Erythroblast (primary cell): ENCODE results near the gene CEP95.

ENCODE experiments used
- DNase-seq, 2 experiments: peaks; one replicate each; lab custom pipeline; 2025; lab: John Stamatoyannopoulos, UW
- GATA1 ChIP-seq: IDR thresholded peaks from 2 replicates; pipeline ENCODE4 v1.6.1; 2011; ENCODE audit warnings: low read depth, mild to moderate bottlenecking, control low read depth, low read length, moderate library complexity
- POLR2A ChIP-seq: IDR thresholded peaks from 2 replicates; pipeline ENCODE4 v1.6.1; 2011; ENCODE audit warnings: mild to moderate bottlenecking, low read length

CEP95 gene

GRCh38 chr17:64509179-64509578 is 2.4 kb downstream of the CEP95 start:
- TF ChIP-seq GATA1 (no peak), POLR2A (no peak)
- no peak for DNase-seq

GRCh38 chr17:64515419-64515818 is 8.6 kb downstream of the CEP95 start:
- TF ChIP-seq POLR2A (no peak), GATA1 (no peak)
- no peak for DNase-seq

- no peak for TF ChIP-seq POLR2A
- no peak for TF ChIP-seq GATA1
- no peak for DNase-seq
Measured at GRCh38 chr17:64515829-64516228, 9.1 kb downstream of the CEP95 start.

GRCh38 chr17:64519601-64520000 is 12.8 kb downstream of the CEP95 start:
- no peak for DNase-seq
- TF ChIP-seq GATA1 (no peak), POLR2A (no peak)

GRCh38 chr17:64520359-64520758 is 13.6 kb downstream of the CEP95 start:
- DNase-seq: no peak
- no peak for TF ChIP-seq POLR2A
- TF ChIP-seq GATA1: no peak

GRCh38 chr17:64527914-64528313 is 21.1 kb downstream of the CEP95 start:
- TF ChIP-seq GATA1 (no peak), POLR2A (no peak)
- no peak for DNase-seq

- DNase-seq: no peak
- TF ChIP-seq POLR2A (no peak), GATA1 (no peak)
Measured at GRCh38 chr17:64529221-64529620, 22.4 kb downstream of the CEP95 start.

- DNase-seq: no peak
- TF ChIP-seq GATA1: no peak
Measured at GRCh38 chr17:64531955-64532371, 25.2 kb downstream of the CEP95 start.

- no peak for DNase-seq
- TF ChIP-seq GATA1: no peak
Measured at GRCh38 chr17:64532409-64532808, 25.6 kb downstream of the CEP95 start.

GRCh38 chr17:64533784-64534183 is 27.0 kb downstream of the CEP95 start:
- peak; percentile 70 to 71 for DNase-seq
- TF ChIP-seq POLR2A: no peak
- TF ChIP-seq GATA1: no peak

GRCh38 chr17:64534187-64534586 is 27.4 kb downstream of the CEP95 start:
- DNase-seq: peak; percentile 37 to 55
- no peak for TF ChIP-seq GATA1
- TF ChIP-seq POLR2A: no peak

- no peak for DNase-seq
- TF ChIP-seq POLR2A (no peak), GATA1 (no peak)
Measured at GRCh38 chr17:64535357-64535756, 28.6 kb downstream of the CEP95 start.

GRCh38 chr17:64536913-64537312 is 30.1 kb downstream of the CEP95 start:
- TF ChIP-seq POLR2A: no peak
- no peak for TF ChIP-seq GATA1
- DNase-seq: no peak

GRCh38 chr17:64537488-64537887 is 30.7 kb downstream of the CEP95 start:
- TF ChIP-seq POLR2A (peak; percentile 13), GATA1 (no peak)
- peak; percentile 86 to 87 for DNase-seq

- no peak for TF ChIP-seq POLR2A
- TF ChIP-seq GATA1: no peak
- DNase-seq: no peak
Measured at GRCh38 chr17:64538508-64539130, 31.8 kb downstream of the CEP95 start.

GRCh38 chr17:64540118-64540776 is 33.5 kb downstream of the CEP95 start:
- TF ChIP-seq GATA1 (no peak), POLR2A (no peak)
- no peak for DNase-seq

- TF ChIP-seq POLR2A (no peak), GATA1 (no peak)
- no peak for DNase-seq
Measured at GRCh38 chr17:64544742-64545141, 38.0 kb downstream of the CEP95 start.
